ENCODE data around the gene FAM107B.

The FAM107B gene

GRCh38 chr10:14604181-14605142 is 170.2 kb downstream of the FAM107B start:
- peak; percentile 75 for DNase-seq (ENCODE audit: low read depth)
- TF ChIP-seq CTCF (conservative IDR thresholded peaks at IDR 0.05; ENCODE audit: low read depth, low read length), result no peak
- peak overlapping the region; percentile 66 for H3K4me3 ChIP-seq (ENCODE audit: low read depth, low read length)

GRCh38 chr10:14603534-14604102 is 171.1 kb downstream of the FAM107B start:
- TF ChIP-seq CTCF (conservative IDR thresholded peaks at IDR 0.05; ENCODE audit: low read depth, low read length), result no peak
- peak overlapping the region; percentile 66 for H3K4me3 ChIP-seq (ENCODE audit: low read depth, low read length)
- no peak for DNase-seq (ENCODE audit: low read depth)

GRCh38 chr10:14602807-14603533 is 171.7 kb downstream of the FAM107B start:
- TF ChIP-seq CTCF (conservative IDR thresholded peaks at IDR 0.05; ENCODE audit: low read depth, low read length), result no peak
- H3K4me3 ChIP-seq (ENCODE audit: low read depth, low read length), result peak overlapping the region; percentile 66
- peak; percentile 16 for DNase-seq (ENCODE audit: low read depth)

- peak overlapping the region; percentile 11 for H3K4me3 ChIP-seq (ENCODE audit: low read depth, low read length)
- DNase-seq (ENCODE audit: low read depth), result peak; percentile 86
Observed at GRCh38 chr10:14601872-14602725, 172.6 kb downstream of the FAM107B start.

GRCh38 chr10:14601326-14601725 is 173.4 kb downstream of the FAM107B start:
- no peak for DNase-seq (ENCODE audit: low read depth)
- H3K4me3 ChIP-seq (ENCODE audit: low read depth, low read length), result no peak overlapping the region
- no peak for TF ChIP-seq CTCF (conservative IDR thresholded peaks at IDR 0.05; ENCODE audit: low read depth, low read length)

More at GRCh38 chr10:14601872-14602725, 172.6 kb downstream of the FAM107B start:
- TF ChIP-seq CTCF (conservative IDR thresholded peaks at IDR 0.05; ENCODE audit: low read depth, low read length), result peak; percentile 20

- TF ChIP-seq CTCF (conservative IDR thresholded peaks at IDR 0.05; ENCODE audit: low read depth, low read length), result no peak
- DNase-seq (ENCODE audit: low read depth), result no peak
- no peak overlapping the region for H3K4me3 ChIP-seq (ENCODE audit: low read depth, low read length)
Observed at GRCh38 chr10:14600065-14600464, 174.6 kb downstream of the FAM107B start.

Data from choroid plexus epithelial cell (primary cell).